Neural cell (in vitro differentiated cells): ENCODE results near the gene PTN. TPM values are rescaled to one million over a fixed set of nuclear protein-coding genes. Genes with fewer than 3 reads are reported as not detected.

Source experiments
- H2AFZ ChIP-seq: fragments of 200-600, 300-800 bp; sonication (generic), shearing (Covaris generic); 2 replicates; pipeline ENCODE4 v1.6.0; 2014; ENCODE audit warnings: low read depth, mild to moderate bottlenecking, antibody characterized with exemption, low read length, moderate library complexity
- H3F3A ChIP-seq: fragments of 200-600 bp; shearing (Covaris generic); 2 replicates; pipeline ENCODE4 v1.6.1; 2016; ENCODE audit warnings: mild to moderate bottlenecking, moderate library complexity, mixed read lengths, antibody characterized with exemption, low read length; ENCODE audit not compliant: insufficient read depth, poor library complexity, severe bottlenecking
- H3K27ac ChIP-seq: fragments of 200-600, 300-800 bp; sonication (generic), shearing (Covaris generic); 2 replicates; pipeline ENCODE4 v1.5.1; 2014; ENCODE audit warnings: mild to moderate bottlenecking, low read length, moderate library complexity
- H3K27me3 ChIP-seq: fragments of 300-800, 200-600 bp; sonication (generic), shearing (Covaris generic); 2 replicates; pipeline ENCODE4 v1.6.0; 2014; ENCODE audit warnings: mild to moderate bottlenecking, low read depth, low read length, moderate library complexity; ENCODE audit not compliant: insufficient read depth
- H3K36me3 ChIP-seq: fragments of 300-800, 200-600 bp; sonication (generic), shearing (Covaris generic); 2 replicates; pipeline ENCODE4 v1.5.1; 2014; ENCODE audit warnings: mild to moderate bottlenecking, antibody characterized with exemption, low read length, moderate library complexity; ENCODE audit not compliant: insufficient read depth
- H3K4me2 ChIP-seq: fragments of 300-800, 200-600 bp; sonication (generic), shearing (Covaris generic); 2 replicates; pipeline ENCODE4 v1.6.0; 2014; ENCODE audit warnings: mild to moderate bottlenecking, low read length
- H3K4me3 ChIP-seq: fragments of 300-800, 200-600 bp; sonication (generic), shearing (Covaris generic); 2 replicates; pipeline ENCODE4 v1.5.1; 2014; ENCODE audit warnings: mild to moderate bottlenecking, low read length, moderate library complexity
- H3K79me2 ChIP-seq: fragments of 200-600 bp; shearing (Covaris generic); replicated peaks from 2 replicates; pipeline ENCODE4 v1.6.0; 2014; ENCODE audit warnings: mild to moderate bottlenecking, low read length, moderate library complexity; ENCODE audit not compliant: insufficient read depth
- H3K9ac ChIP-seq: fragments of 300-800, 200-600 bp; sonication (generic), shearing (Covaris generic); 2 replicates; pipeline ENCODE4 v1.6.1; 2016; ENCODE audit warnings: mild to moderate bottlenecking, low read length, mixed read lengths
- H3K9me2 ChIP-seq: fragments of 200-600 bp; shearing (Covaris generic); 2 replicates; pipeline ENCODE4 v1.6.1; 2016; ENCODE audit warnings: mild to moderate bottlenecking, low read length, mixed read lengths; ENCODE audit not compliant: insufficient read depth
- H3K9me3 ChIP-seq: fragments of 200-600, 300-800 bp; sonication (generic), shearing (Covaris generic); 2 replicates; pipeline ENCODE4 v1.6.1; 2016; ENCODE audit warnings: mild to moderate bottlenecking, mixed run types, low read length, moderate library complexity, mixed read lengths
- H4K20me1 ChIP-seq: fragments of 200-600 bp; shearing (Covaris generic); 2 replicates; pipeline ENCODE4 v1.6.1; 2016; ENCODE audit warnings: mild to moderate bottlenecking, mixed run types; ENCODE audit not compliant: insufficient read depth
- EP300 ChIP-seq: fragments of 450-650 bp; conservative IDR thresholded peaks from 2 replicates; pipeline ENCODE4 v1.6.1; 2014; ENCODE audit warnings: antibody characterized with exemption, mild to moderate bottlenecking, moderate library complexity; ENCODE audit not compliant: poor library complexity, severe bottlenecking
- EZH2 ChIP-seq: fragments of 200-600, 300-800 bp; shearing (Covaris generic), sonication (generic); IDR thresholded peaks from 2 replicates; pipeline ENCODE4 v1.6.1; 2014; ENCODE audit warnings: antibody characterized with exemption, low read length, borderline replicate concordance, mild to moderate bottlenecking; ENCODE audit not compliant: insufficient read depth, poor library complexity, severe bottlenecking
- MXI1 ChIP-seq: fragments of 450-650 bp; conservative IDR thresholded peaks from 2 replicates; pipeline ENCODE4 v1.6.1; 2014; ENCODE audit warnings: antibody characterized with exemption, mild to moderate bottlenecking; ENCODE audit not compliant: poor library complexity, severe bottlenecking
- POLR2AphosphoS5 ChIP-seq: IDR thresholded peaks from 2 replicates; pipeline ENCODE4 v1.6.1; 2012
- RAD21 ChIP-seq: fragments of 450-650 bp; conservative IDR thresholded peaks from 2 replicates; pipeline ENCODE4 v1.6.1; 2014; ENCODE audit warnings: antibody characterized with exemption, mild to moderate bottlenecking, moderate library complexity
- SMC3 ChIP-seq: fragments of 450-650 bp; conservative IDR thresholded peaks from 2 replicates; pipeline ENCODE4 v1.6.1; 2014; ENCODE audit warnings: antibody characterized with exemption, mild to moderate bottlenecking, moderate library complexity; ENCODE audit not compliant: poor library complexity
- TAF1 ChIP-seq: IDR thresholded peaks from 2 replicates; pipeline ENCODE4 v1.6.1; 2012; ENCODE audit warnings: low read depth
- polyA plus RNA-seq: library from polyadenylated mRNA; depleted of rRNA; stranded (reverse); fragments of >200 nt; gene quantifications from 2 replicates; pipeline ENCODE4 v1.2.3, GENCODE V29; 2014
- TF ChIP-seq, protein P1 (sequence below): fragments of 450-650 bp; IDR thresholded peaks from 2 replicates; pipeline ENCODE4 v1.5.1; 2014; ENCODE audit warnings: antibody characterized with exemption, mild to moderate bottlenecking, moderate library complexity; ENCODE audit not compliant: poor library complexity, severe bottlenecking
- TF ChIP-seq, protein P2 (sequence below): IDR thresholded peaks from 2 replicates; pipeline ENCODE4 v1.6.1; 2012; ENCODE audit warnings: borderline replicate concordance

The PTN gene
- polyA plus RNA-seq, 1 donor from 2014 or later = 14.1 TPM

DNA sequence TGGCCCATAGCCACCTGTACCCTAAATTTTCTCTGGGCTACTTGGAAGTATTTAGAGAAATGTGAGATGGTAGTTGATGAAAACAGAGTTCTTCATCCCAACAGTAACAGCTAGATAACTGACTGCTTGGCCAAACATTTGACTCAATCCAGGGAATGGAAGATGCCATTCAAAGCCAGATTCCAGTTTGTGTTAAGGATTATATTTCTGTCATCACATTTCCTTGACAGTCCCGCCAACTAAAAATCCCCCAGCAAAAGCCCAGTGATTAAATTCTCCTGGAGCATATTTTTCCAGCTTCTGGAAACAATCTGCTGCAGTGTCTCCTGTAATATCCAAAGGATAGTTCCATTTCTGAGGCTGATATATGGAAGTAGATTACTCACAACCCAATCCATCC, 45.4 kb upstream of the PTN start:
- Histone ChIP-seq H3K9me2 (no peaks in the 10 kb centered on the region), H3K4me3 (no peak overlapping the region), H4K20me1 (no peaks in the 10 kb centered on the region), H3K36me3 (peaks cover 8% of the 10 kb centered on the region), H3K9ac (no peak overlapping the region), H3K4me2 (no peak overlapping the region), H2AFZ (no peak overlapping the region), H3F3A (no peaks in the 10 kb centered on the region), H3K9me3 (no peaks in the 10 kb centered on the region), H3K27ac (no peak overlapping the region), H3K27me3 (no peaks in the 10 kb centered on the region), H3K79me2 (no peaks in the 10 kb centered on the region)
- TF ChIP-seq EZH2 (no peak), POLR2AphosphoS5 (no peak), TAF1 (no peak), MXI1 (no peak), EP300 (no peak), SMC3 (no peak), RAD21 (no peak)
- TF ChIP-seq, protein P1, sequence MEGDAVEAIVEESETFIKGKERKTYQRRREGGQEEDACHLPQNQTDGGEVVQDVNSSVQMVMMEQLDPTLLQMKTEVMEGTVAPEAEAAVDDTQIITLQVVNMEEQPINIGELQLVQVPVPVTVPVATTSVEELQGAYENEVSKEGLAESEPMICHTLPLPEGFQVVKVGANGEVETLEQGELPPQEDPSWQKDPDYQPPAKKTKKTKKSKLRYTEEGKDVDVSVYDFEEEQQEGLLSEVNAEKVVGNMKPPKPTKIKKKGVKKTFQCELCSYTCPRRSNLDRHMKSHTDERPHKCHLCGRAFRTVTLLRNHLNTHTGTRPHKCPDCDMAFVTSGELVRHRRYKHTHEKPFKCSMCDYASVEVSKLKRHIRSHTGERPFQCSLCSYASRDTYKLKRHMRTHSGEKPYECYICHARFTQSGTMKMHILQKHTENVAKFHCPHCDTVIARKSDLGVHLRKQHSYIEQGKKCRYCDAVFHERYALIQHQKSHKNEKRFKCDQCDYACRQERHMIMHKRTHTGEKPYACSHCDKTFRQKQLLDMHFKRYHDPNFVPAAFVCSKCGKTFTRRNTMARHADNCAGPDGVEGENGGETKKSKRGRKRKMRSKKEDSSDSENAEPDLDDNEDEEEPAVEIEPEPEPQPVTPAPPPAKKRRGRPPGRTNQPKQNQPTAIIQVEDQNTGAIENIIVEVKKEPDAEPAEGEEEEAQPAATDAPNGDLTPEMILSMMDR = no peak
- TF ChIP-seq, protein P2, sequence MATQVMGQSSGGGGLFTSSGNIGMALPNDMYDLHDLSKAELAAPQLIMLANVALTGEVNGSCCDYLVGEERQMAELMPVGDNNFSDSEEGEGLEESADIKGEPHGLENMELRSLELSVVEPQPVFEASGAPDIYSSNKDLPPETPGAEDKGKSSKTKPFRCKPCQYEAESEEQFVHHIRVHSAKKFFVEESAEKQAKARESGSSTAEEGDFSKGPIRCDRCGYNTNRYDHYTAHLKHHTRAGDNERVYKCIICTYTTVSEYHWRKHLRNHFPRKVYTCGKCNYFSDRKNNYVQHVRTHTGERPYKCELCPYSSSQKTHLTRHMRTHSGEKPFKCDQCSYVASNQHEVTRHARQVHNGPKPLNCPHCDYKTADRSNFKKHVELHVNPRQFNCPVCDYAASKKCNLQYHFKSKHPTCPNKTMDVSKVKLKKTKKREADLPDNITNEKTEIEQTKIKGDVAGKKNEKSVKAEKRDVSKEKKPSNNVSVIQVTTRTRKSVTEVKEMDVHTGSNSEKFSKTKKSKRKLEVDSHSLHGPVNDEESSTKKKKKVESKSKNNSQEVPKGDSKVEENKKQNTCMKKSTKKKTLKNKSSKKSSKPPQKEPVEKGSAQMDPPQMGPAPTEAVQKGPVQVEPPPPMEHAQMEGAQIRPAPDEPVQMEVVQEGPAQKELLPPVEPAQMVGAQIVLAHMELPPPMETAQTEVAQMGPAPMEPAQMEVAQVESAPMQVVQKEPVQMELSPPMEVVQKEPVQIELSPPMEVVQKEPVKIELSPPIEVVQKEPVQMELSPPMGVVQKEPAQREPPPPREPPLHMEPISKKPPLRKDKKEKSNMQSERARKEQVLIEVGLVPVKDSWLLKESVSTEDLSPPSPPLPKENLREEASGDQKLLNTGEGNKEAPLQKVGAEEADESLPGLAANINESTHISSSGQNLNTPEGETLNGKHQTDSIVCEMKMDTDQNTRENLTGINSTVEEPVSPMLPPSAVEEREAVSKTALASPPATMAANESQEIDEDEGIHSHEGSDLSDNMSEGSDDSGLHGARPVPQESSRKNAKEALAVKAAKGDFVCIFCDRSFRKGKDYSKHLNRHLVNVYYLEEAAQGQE = no peak

DNA sequence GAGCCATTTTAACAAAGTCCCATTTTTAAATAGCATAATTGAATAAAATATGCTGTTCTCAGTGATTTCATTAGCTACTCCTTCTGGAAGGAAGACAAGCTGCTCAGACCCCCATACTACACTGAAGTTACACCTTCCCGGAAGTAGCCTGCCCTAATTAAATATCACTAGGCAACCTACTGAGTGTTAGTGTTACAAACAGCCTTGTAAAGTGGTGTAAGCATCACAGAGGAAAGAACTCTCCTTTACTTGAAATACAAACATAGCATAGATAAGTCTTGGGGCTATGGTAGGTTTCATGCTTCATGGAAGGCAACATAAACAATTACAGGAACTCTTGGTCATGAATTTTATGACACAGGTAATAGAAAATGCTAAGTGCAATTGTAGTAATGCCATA, 43.4 kb upstream of the PTN start:
- no peak overlapping the region for H3K4me3 ChIP-seq
- no peaks in the 10 kb centered on the region for H3K9me3 ChIP-seq
- H3K4me2 ChIP-seq = no peak overlapping the region
- TF ChIP-seq SMC3 (no peak), EZH2 (no peak), RAD21 (no peak), MXI1 (no peak), TAF1 (no peak), POLR2AphosphoS5 (no peak), EP300 (no peak)
- TF ChIP-seq, protein P1 = no peak
- TF ChIP-seq, protein P2 = no peak
- H3K79me2 ChIP-seq = no peaks in the 10 kb centered on the region
- no peaks in the 10 kb centered on the region for H3K27me3 ChIP-seq
- no peaks in the 10 kb centered on the region for H4K20me1 ChIP-seq
- no peak overlapping the region for H3K9ac ChIP-seq
- peaks cover 8% of the 10 kb centered on the region for H3K36me3 ChIP-seq
- H3K9me2 ChIP-seq = no peaks in the 10 kb centered on the region
- no peaks in the 10 kb centered on the region for H3F3A ChIP-seq
- H2AFZ ChIP-seq = no peak overlapping the region
- H3K27ac ChIP-seq = no peak overlapping the region
